ENCODE measurements around the gene TSPAN14. TPM values are rescaled to one million over a fixed set of nuclear protein-coding genes. Genes with fewer than 3 reads are reported as not detected.
"Not testable (repeated sequence)": the region's sequence is repeated elsewhere in the genome, so short reads cannot be mapped to it uniquely, and the experiment has no call there.

The TSPAN14 gene
- total RNA-seq, 2 experiments from 2014 or later = 130 to 136 TPM

GRCh38 chr10:80542053-80542452, 87.9 kb downstream of the TSPAN14 start:
- Mint-ChIP-seq H3K4me3 (no peak overlapping the region), H3K27ac (no peak overlapping the region), H3K4me1 (peaks cover 20% of the 10 kb centered on the region), H3K9me3 (no peaks in the 10 kb centered on the region), H3K27me3 (no peaks in the 10 kb centered on the region), H3K36me3 (ENCODE audit: low read depth) (no peaks in the 10 kb centered on the region)
- ChIA-PET POLR2A (no interaction called here), CTCF (no interaction called here)
- no peak for DNase-seq

- ChIA-PET POLR2A (no interaction called here), CTCF (no interaction called here)
- H3K9me3 Mint-ChIP-seq = no peaks in the 10 kb centered on the region
These were observed 88.7 kb downstream of the TSPAN14 start for GRCh38 chr10:80542652-80543318.

GRCh38 chr10:80543319-80543672, 89.2 kb downstream of the TSPAN14 start:
- H3K9me3 Mint-ChIP-seq; H3K27me3 Mint-ChIP-seq; POLR2A ChIA-PET; CTCF ChIA-PET; H3K4me3 Mint-ChIP-seq; H3K36me3 Mint-ChIP-seq (ENCODE audit: low read depth); DNase-seq; H3K27ac Mint-ChIP-seq: not testable (repeated sequence)
- peaks cover 18% of the 10 kb centered on the region for H3K4me1 Mint-ChIP-seq

More at GRCh38 chr10:80542652-80543318, 88.7 kb downstream of the TSPAN14 start:
- Mint-ChIP-seq H3K4me3 (no peak overlapping the region), H3K36me3 (ENCODE audit: low read depth) (no peaks in the 10 kb centered on the region), H3K27me3 (no peaks in the 10 kb centered on the region), H3K27ac (no peak overlapping the region), H3K4me1 (peaks cover 18% of the 10 kb centered on the region)
- no peak for DNase-seq

DNA sequence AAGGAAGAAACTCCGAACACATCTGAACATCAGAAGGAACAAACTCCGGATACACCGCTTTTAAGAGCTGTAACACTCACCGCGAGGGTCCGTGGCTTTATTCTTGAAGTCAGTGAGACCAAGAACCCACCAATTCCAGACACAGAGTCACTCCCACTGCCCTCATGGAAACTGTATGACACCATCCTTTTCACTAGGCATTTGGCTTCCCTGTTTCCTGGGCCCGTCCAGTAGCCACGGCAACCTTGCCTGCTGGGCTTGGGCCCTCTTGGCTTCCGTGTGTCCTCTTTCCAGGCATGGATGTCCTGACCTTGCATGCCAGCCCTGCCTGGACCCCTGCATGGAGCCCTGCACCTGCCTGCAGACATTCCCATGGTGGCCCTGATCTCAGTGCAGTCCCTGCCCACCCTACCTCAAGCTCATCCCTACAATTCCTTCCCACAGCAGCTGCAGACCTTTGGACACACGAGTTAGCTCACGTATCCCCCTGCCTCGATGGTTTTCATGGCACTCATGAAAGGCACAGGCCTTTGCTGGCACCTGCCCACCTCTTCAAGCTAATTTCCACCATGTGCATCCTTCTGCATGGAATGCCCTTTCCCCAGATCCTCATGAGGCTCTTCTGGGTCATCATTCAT, 90.3 kb downstream of the TSPAN14 start:
- H3K36me3 Mint-ChIP-seq (ENCODE audit: low read depth) = no peaks in the 10 kb centered on the region
- peaks cover 18% of the 10 kb centered on the region for H3K4me1 Mint-ChIP-seq
- ChIA-PET CTCF (no interaction called here), POLR2A (no interaction called here)
- H3K4me3 Mint-ChIP-seq = no peak overlapping the region
- DNase-seq = no peak
- no peak overlapping the region for H3K27ac Mint-ChIP-seq
- no peaks in the 10 kb centered on the region for H3K9me3 Mint-ChIP-seq
- peaks cover 4% of the 10 kb centered on the region for H3K27me3 Mint-ChIP-seq

DNA sequence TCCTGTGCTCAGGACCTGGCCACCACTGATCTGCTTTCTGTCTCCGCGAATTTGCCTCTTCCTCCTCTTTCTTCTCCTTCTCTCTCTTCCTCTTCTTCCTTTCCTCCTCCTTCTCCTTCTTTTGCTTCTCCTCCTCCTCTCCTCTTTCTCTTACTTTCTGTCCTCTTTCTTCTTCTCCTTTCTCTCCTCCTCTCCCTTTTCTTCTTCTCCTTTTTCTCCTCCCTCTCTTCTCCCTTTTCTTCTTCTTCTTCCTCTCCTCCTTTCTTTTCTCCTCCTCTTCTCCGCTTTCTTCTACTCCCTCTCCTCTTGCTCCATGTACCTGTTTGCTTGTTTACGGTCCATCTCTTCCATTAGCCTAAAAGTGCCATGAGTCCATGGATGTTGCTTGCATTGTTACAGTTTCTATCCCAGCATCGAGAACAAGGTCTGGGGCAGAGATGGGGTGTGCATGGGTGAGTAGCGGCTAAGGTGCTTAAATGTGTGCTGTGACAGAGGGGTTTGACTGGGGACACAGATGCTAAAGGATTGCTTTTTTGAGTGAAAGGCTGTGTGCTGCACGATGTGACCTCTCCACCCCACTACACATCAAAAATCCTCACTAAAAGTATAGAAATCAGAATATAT, 91.3 kb downstream of the TSPAN14 start:
- no peak for DNase-seq
- POLR2A ChIA-PET = no interaction called here
- Mint-ChIP-seq H3K27me3 (peaks cover 4% of the 10 kb centered on the region), H3K4me3 (no peak overlapping the region), H3K27ac (no peak overlapping the region), H3K4me1 (peaks cover 18% of the 10 kb centered on the region), H3K9me3 (no peaks in the 10 kb centered on the region), H3K36me3 (ENCODE audit: low read depth) (no peaks in the 10 kb centered on the region)
- CTCF ChIA-PET = no interaction called here

- H3K27me3 Mint-ChIP-seq = peaks cover 24% of the 10 kb centered on the region
- CTCF ChIA-PET = no interaction called here
- no peaks in the 10 kb centered on the region for H3K4me1 Mint-ChIP-seq
- H3K9me3 Mint-ChIP-seq = no peaks in the 10 kb centered on the region
- no peak overlapping the region for H3K27ac Mint-ChIP-seq
- H3K36me3 Mint-ChIP-seq (ENCODE audit: low read depth) = no peaks in the 10 kb centered on the region
- DNase-seq = no peak
- POLR2A ChIA-PET = no interaction called here
- H3K4me3 Mint-ChIP-seq = no peak overlapping the region
These were observed 98.1 kb downstream of the TSPAN14 start for GRCh38 chr10:80552151-80552646.

GRCh38 chr10:80553436-80553835, 99.3 kb downstream of the TSPAN14 start:
- Mint-ChIP-seq H3K27me3 (peaks cover 30% of the 10 kb centered on the region), H3K27ac (no peak overlapping the region), H3K4me3 (no peak overlapping the region), H3K36me3 (ENCODE audit: low read depth) (no peaks in the 10 kb centered on the region), H3K4me1 (no peaks in the 10 kb centered on the region), H3K9me3 (no peaks in the 10 kb centered on the region)
- ChIA-PET CTCF (no interaction called here), POLR2A (no interaction called here)
- DNase-seq = no peak

- Mint-ChIP-seq H3K27me3 (peaks cover 25% of the 10 kb centered on the region), H3K4me1 (no peaks in the 10 kb centered on the region)
These were observed 99.9 kb downstream of the TSPAN14 start for GRCh38 chr10:80554050-80554449.

DNA sequence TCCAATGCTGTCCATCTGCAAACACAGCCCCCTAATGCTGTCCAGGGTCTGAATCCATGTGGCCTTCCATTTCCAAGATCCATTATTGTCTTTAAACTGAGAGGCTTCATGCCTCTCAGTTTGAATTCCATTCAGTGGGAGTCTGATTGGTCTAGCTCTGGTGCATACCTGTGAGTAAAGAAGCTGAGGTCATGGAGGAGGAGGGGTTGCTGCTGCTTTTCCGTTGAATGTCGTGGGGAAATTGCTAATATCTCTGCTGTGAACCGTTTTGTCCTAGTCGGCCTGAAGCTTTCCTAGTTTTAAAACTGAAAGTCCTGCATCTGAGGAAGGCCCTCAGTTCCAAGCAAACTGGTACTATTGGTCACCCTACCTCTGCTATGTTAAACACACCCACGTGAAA, 101.3 kb downstream of the TSPAN14 start:
- no peak overlapping the region for H3K27ac Mint-ChIP-seq
- H3K27me3 Mint-ChIP-seq = peaks cover 25% of the 10 kb centered on the region
- no peak overlapping the region for H3K4me3 Mint-ChIP-seq
- ChIA-PET POLR2A (no interaction called here), CTCF (interaction anchor here (0.7 to 1.6 kb wide), 2 partner anchors 15 to 106 kb away, joined by 3 to 4 read pairs; no protein-coding TSS in a partner anchor)
- H3K9me3 Mint-ChIP-seq = no peaks in the 10 kb centered on the region
- no peaks in the 10 kb centered on the region for H3K4me1 Mint-ChIP-seq
- DNase-seq = no peak
- no peaks in the 10 kb centered on the region for H3K36me3 Mint-ChIP-seq (ENCODE audit: low read depth)

More at GRCh38 chr10:80554050-80554449, 99.9 kb downstream of the TSPAN14 start:
- Mint-ChIP-seq H3K36me3 (ENCODE audit: low read depth) (no peaks in the 10 kb centered on the region), H3K9me3 (no peaks in the 10 kb centered on the region), H3K4me3 (no peak overlapping the region), H3K27ac (no peak overlapping the region)
- ChIA-PET CTCF (no interaction called here), POLR2A (no interaction called here)
- no peak for DNase-seq

- Mint-ChIP-seq H3K27me3 (peaks cover 14% of the 10 kb centered on the region), H3K4me3 (no peak overlapping the region), H3K36me3 (ENCODE audit: low read depth) (no peaks in the 10 kb centered on the region), H3K4me1 (no peaks in the 10 kb centered on the region), H3K27ac (no peak overlapping the region), H3K9me3 (no peaks in the 10 kb centered on the region)
- POLR2A ChIA-PET = no interaction called here
- CTCF ChIA-PET = no interaction called here
- DNase-seq = no peak
These were observed 107.8 kb downstream of the TSPAN14 start for GRCh38 chr10:80561950-80562349.

GRCh38 chr10:80567292-80567691, 113.2 kb downstream of the TSPAN14 start:
- H3K4me1 Mint-ChIP-seq = no peaks in the 10 kb centered on the region
- H3K9me3 Mint-ChIP-seq = no peaks in the 10 kb centered on the region
- H3K4me3 Mint-ChIP-seq = no peak overlapping the region
- H3K27ac Mint-ChIP-seq = no peak overlapping the region
- H3K36me3 Mint-ChIP-seq (ENCODE audit: low read depth) = no peaks in the 10 kb centered on the region
- DNase-seq = no peak
- H3K27me3 Mint-ChIP-seq = peaks cover 10% of the 10 kb centered on the region
- CTCF ChIA-PET = no interaction called here
- POLR2A ChIA-PET = no interaction called here

DNA sequence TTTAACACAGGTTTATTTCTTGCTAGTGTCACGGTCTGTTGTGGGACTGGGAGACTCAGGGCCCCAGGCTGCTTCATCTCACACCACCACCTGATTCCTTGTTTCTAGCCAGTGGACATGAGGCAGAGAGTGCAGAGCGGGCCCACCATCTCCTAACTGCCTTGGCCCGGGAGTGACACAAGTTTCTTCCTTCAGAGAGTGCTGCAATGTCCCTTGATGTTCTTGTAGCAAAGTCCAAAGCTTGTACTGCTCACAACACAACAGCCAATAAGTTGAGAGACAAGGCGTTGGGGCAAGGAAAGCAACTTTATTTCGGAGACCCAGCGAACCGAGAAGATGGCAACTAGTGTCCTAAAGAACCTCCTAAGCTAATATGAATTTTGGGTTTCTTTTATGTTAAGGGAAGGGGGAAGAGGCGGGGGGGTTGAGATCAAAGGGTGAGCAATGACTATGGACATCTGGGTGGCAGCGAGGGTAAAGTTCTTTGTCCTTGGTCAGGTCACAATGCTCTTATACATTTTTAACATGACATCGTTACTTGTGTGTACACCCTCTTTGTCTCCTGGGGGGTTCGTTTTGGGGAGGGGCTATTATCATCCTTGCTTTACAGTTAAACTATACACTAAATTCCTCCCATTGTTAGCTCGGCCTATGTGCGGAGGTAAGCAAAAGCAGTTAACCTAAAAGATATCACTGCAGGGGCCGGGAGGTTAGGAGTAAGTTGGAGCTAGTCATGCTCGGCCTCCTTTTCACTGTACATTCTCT, 115.2 kb downstream of the TSPAN14 start:
- no peaks in the 10 kb centered on the region for H3K4me1 Mint-ChIP-seq
- H3K27me3 Mint-ChIP-seq = peaks cover 6% of the 10 kb centered on the region
- H3K4me3 Mint-ChIP-seq = no peak overlapping the region
- no peak overlapping the region for H3K27ac Mint-ChIP-seq
- ChIA-PET POLR2A (no interaction called here), CTCF (interaction anchor here (1.4 kb wide), 1 partner anchor 27 kb away, joined by 3 read pairs; no protein-coding TSS in a partner anchor)
- H3K36me3 Mint-ChIP-seq (ENCODE audit: low read depth) = no peaks in the 10 kb centered on the region
- H3K9me3 Mint-ChIP-seq = no peaks in the 10 kb centered on the region
- DNase-seq = no peak

DNA sequence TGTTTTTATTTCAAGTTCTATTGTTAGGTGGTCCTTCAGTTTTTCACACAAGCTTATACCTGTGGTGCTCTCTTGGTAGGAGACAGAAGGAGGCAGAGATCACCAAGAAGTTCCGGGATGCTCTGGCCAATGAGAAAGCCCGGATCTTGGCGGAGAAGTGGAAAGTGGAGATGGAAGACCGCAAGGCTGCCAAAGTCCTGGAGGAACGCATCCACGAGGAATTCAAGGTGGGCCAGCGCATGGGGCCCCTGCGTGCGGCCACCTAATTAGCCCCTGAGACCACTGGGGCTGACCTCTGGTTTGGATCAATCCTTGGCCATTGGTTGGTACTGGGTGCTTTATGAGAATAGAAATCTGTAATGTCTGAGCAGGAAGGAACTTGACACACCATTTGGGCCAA, 117.2 kb downstream of the TSPAN14 start:
- CTCF ChIA-PET = no interaction called here
- no peak overlapping the region for H3K27ac Mint-ChIP-seq

More for the DNA sequence above, 117.2 kb downstream of the TSPAN14 start:
- Mint-ChIP-seq H3K36me3 (ENCODE audit: low read depth) (no peaks in the 10 kb centered on the region), H3K4me3 (no peak overlapping the region), H3K4me1 (no peaks in the 10 kb centered on the region), H3K27me3 (peaks cover 1% of the 10 kb centered on the region), H3K9me3 (no peaks in the 10 kb centered on the region)
- no peak for DNase-seq
- POLR2A ChIA-PET = no interaction called here

Data from activated CD4-positive, alpha-beta memory T cell treated with anti-CD3 and anti-CD28 coated beads, Interleukin-2, amount 10 ng/mL, durations not matched to agents 7 days and 5 days (primary cell).